ENCODE data around the gene ADGRB3. TPM values are rescaled to one million over a fixed set of nuclear protein-coding genes. Genes with fewer than 3 reads are reported as not detected.
"Not testable (repeated sequence)": the region's sequence is repeated elsewhere in the genome, so short reads cannot be mapped to it uniquely, and the experiment has no call there.

The ADGRB3 gene
- total RNA-seq, 1 experiment from 2014 or later: 0.11 TPM

DNA sequence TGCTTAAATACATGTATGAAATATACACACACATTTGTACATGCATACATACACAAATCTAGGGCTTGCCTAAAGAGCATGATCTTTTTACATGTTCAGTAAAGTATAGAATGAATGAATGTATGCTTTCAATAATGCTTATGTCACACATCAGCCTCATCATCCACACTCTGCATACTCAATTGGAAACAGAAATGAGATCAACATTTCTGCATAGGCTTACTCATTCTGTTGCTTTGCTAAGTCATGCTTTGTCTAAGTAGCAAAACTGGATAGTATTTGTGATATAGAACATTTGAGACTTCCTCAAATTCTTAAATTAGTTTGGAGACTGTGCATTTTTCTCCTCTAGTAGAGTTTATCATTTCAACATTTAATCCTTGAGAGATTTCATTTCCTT lies 343.3 kb downstream of the ADGRB3 start:
- Histone ChIP-seq H3K36me3 (ENCODE audit: low read depth, low read length) (no peaks in the 10 kb centered on the region), H4K20me1 (ENCODE audit: low read length) (no peaks in the 10 kb centered on the region), H3K4me1 (ENCODE audit: insufficient read depth, low read length) (no peaks in the 10 kb centered on the region), H3K27me3 (ENCODE audit: low read length) (no peaks in the 10 kb centered on the region), H3K4me3 (ENCODE audit: low read length) (no peak overlapping the region), H3K27ac (ENCODE audit: low read length) (no peak overlapping the region), H3K79me2 (ENCODE audit: low read length) (no peaks in the 10 kb centered on the region), H3K9ac (ENCODE audit: low read length) (no peak overlapping the region), H3K9me3 (ENCODE audit: low read length) (no peaks in the 10 kb centered on the region), H2AFZ (ENCODE audit: low read length) (no peak overlapping the region), H3K4me2 (ENCODE audit: low read length) (no peak overlapping the region), H3F3A (ENCODE audit: low read length, unreplicated experiment) (no peaks in the 10 kb centered on the region), H3K9me2 (replicated peaks; ENCODE audit: low read length) (no peaks in the 10 kb centered on the region)
- POLR2A ChIA-PET (ENCODE audit: unreplicated experiment): no interaction called here
- CTCF ChIA-PET: no interaction called here
- TF ChIP-seq EZH2phosphoT487 (IDR thresholded peaks at IDR 0.05; ENCODE audit: borderline replicate concordance, low read length): no peak
- TF ChIP-seq, protein P1, sequence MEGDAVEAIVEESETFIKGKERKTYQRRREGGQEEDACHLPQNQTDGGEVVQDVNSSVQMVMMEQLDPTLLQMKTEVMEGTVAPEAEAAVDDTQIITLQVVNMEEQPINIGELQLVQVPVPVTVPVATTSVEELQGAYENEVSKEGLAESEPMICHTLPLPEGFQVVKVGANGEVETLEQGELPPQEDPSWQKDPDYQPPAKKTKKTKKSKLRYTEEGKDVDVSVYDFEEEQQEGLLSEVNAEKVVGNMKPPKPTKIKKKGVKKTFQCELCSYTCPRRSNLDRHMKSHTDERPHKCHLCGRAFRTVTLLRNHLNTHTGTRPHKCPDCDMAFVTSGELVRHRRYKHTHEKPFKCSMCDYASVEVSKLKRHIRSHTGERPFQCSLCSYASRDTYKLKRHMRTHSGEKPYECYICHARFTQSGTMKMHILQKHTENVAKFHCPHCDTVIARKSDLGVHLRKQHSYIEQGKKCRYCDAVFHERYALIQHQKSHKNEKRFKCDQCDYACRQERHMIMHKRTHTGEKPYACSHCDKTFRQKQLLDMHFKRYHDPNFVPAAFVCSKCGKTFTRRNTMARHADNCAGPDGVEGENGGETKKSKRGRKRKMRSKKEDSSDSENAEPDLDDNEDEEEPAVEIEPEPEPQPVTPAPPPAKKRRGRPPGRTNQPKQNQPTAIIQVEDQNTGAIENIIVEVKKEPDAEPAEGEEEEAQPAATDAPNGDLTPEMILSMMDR (conservative IDR thresholded peaks at IDR 0.05; ENCODE audit: low read depth, low read length): no peak
- TF ChIP-seq EZH2 (IDR thresholded peaks at IDR 0.05; ENCODE audit: low read length, unreplicated experiment): no peak
- intact Hi-C loops (cut with micrococcal nuclease): no loop called here
- DNase-seq (no peak), ATAC-seq (no peak)
- no TSS peak for BruUV-seq (replicated peaks)

DNA sequence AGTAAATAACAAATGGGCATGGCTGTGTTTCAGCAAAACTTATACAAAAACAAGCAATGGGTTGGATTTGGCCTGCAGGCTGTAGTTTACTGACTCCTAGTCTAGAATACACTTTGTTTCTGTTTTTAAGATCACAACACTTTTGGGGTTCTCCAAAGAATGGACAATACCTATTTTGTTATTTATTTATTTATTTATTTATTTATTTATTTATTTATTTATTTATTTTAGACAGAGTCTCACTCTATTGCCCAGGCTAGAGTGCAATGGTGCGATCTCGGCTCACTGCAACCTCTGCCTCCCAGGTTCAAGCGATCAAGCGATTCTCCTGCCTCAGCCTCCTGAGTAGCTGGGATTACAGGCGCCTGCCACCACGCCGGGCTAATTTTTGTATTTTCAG lies 346.6 kb downstream of the ADGRB3 start:
- H3K79me2 ChIP-seq (ENCODE audit: low read length); H3K9me2 ChIP-seq (replicated peaks; ENCODE audit: low read length); H3K4me3 ChIP-seq (ENCODE audit: low read length); BruUV-seq (replicated peaks); H3F3A ChIP-seq (ENCODE audit: low read length, unreplicated experiment); POLR2A ChIA-PET (ENCODE audit: unreplicated experiment); H3K36me3 ChIP-seq (ENCODE audit: low read depth, low read length); DNase-seq; intact Hi-C loops (cut with micrococcal nuclease); H4K20me1 ChIP-seq (ENCODE audit: low read length); H3K9me3 ChIP-seq (ENCODE audit: low read length); H3K4me1 ChIP-seq (ENCODE audit: insufficient read depth, low read length); CTCF ChIA-PET; H2AFZ ChIP-seq (ENCODE audit: low read length); H3K27ac ChIP-seq (ENCODE audit: low read length); H3K27me3 ChIP-seq (ENCODE audit: low read length); ATAC-seq; H3K4me2 ChIP-seq (ENCODE audit: low read length); H3K9ac ChIP-seq (ENCODE audit: low read length): not testable (repeated sequence)

DNA sequence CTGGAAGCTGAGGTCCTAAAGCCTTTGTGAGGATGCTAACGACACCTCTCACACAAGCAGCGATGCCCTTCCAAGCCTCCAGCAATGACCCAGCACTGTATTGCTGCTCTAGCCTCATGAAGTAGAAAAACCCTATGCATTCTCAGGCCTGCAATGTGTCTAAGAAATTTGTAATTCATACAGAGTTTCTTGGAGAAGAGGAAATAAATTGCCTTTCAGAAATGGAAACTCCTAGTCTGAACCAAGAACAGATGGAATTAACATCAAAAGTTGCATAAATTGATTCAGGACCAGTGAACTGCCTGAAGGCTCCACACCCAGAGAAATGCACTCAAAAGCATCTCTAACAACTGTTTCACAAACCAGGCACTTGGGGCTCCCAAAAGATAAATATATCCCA lies 353.6 kb downstream of the ADGRB3 start:
- ATAC-seq (no peak), DNase-seq (no peak)
- ChIA-PET CTCF (no interaction called here), POLR2A (ENCODE audit: unreplicated experiment) (no interaction called here)
- Histone ChIP-seq H2AFZ (ENCODE audit: low read length) (no peak overlapping the region), H3K27ac (ENCODE audit: low read length) (no peak overlapping the region), H3K27me3 (ENCODE audit: low read length) (no peaks in the 10 kb centered on the region), H3K79me2 (ENCODE audit: low read length) (no peaks in the 10 kb centered on the region), H3K9me2 (replicated peaks; ENCODE audit: low read length) (no peaks in the 10 kb centered on the region), H3K4me1 (ENCODE audit: insufficient read depth, low read length) (no peaks in the 10 kb centered on the region), H4K20me1 (ENCODE audit: low read length) (no peaks in the 10 kb centered on the region), H3K36me3 (ENCODE audit: low read depth, low read length) (no peaks in the 10 kb centered on the region), H3F3A (ENCODE audit: low read length, unreplicated experiment) (no peaks in the 10 kb centered on the region), H3K4me3 (ENCODE audit: low read length) (no peak overlapping the region), H3K9ac (ENCODE audit: low read length) (no peak overlapping the region), H3K4me2 (ENCODE audit: low read length) (no peak overlapping the region), H3K9me3 (ENCODE audit: low read length) (no peaks in the 10 kb centered on the region)
- TF ChIP-seq, protein P1 (conservative IDR thresholded peaks at IDR 0.05; ENCODE audit: low read depth, low read length): no peak
- TF ChIP-seq EZH2phosphoT487 (IDR thresholded peaks at IDR 0.05; ENCODE audit: borderline replicate concordance, low read length) (no peak), EZH2 (IDR thresholded peaks at IDR 0.05; ENCODE audit: low read length, unreplicated experiment) (no peak)
- intact Hi-C loops (cut with micrococcal nuclease): no loop called here
- no TSS peak for BruUV-seq (replicated peaks)
